Activated effector memory CD4-positive, alpha-beta T cell treated with anti-CD3 and anti-CD28 coated beads, Interleukin-2, amount 50 U/mL, for 16 hours (primary cell): ENCODE data around the gene KRT37.

Experiments used
- DNase-seq: peaks from one replicate; pipeline ENCODE4 v3.0.0-alpha.2; 2020

KRT37 gene

DNA sequence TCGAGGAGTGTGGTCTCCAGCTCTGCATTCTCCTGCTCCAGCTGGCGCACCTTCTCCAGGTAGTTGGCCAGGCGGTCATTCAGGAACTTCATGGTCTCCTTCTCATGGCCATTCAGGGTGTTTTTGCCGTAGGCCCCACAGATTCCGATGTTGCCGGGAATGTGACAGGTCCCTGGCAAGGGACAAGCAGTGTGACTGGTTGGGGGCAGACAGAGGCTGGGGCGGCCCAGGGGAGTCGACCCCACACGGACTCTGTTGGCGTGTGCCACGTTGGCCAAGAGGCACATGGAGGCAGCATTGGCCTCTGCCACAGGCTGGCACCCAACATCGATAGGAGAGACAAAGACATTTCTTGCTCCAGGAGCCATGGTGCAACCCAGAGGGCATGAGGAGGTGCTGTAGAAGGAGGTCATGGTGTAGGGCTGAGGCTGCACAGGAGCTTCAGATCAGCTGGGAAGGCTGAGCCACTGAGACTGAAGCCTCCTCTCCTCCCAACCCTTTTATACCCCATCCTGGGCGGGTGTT lies at the start of gene KRT37:
TSS of gene KRT37 (minus strand) at position 475 of the 525 bp plus-strand sequence. CDS start at position 413, 62 bp downstream.
- no peak for DNase-seq

DNA sequence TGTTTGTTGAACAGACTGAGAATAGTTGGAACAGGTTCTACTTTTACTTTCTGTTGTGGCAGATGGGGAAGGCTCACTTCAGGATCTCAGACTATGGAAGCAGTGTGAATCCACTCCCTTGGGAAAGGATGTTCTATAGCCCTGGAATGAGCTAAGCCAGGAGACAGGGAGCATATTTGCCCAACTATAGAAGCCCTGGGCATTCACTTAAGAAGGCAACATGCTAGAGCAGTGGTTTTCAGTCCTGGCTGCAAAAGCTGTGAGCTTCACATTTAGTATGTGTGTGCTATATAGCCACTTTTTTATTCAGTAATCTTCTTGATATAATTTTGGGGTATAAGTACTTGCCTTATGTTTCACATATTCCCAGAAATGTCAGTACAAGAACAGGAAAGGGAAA lies 44.0 kb upstream of the KRT37 start:
- no peak for DNase-seq

DNA sequence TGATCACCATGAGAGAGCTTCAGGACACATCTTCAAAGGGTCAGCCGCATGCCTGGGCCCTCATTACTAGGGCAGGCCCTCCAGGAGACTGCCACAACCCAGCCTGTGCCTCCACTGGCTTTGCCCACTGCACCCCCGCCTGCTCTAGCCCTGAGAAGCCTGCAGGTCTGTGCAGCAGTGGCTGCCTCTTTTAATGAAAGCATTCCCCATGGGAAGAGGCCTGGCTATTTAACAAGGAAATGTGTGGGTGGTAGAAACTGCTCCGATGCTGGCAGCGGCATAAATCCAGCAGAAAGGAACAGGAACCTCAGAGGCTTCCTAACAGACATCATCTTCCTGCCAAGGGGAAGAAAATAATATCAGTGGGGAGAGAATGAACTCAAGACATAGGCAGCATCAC lies 43.2 kb upstream of the KRT37 start:
- no peak for DNase-seq

DNA sequence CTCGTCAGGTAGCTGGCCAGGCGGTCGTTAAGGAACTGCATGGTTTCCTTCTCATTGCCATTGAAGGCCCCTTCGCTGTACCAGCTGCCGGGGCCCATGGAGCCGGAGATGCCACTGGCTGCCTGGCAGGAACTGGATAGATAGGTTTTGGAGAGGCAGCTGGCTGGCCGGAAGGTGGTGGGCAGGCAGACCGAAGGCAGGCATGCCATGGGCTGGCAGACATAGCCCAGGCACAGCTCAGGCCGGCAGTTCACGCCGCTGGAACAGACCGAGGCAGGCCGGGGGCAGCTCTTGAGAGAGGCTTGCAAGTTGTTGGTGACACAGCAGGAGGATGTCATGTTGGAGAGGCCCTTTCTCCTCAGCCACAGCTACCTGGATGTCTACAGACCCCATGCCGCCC lies 42.6 kb upstream of the KRT37 start, which contains the start of gene KRT32:
TSS of gene KRT32 (minus strand) at position 399 of the 400 bp plus-strand sequence. CDS start at position 338, 61 bp downstream.
- DNase-seq: no peak

DNA sequence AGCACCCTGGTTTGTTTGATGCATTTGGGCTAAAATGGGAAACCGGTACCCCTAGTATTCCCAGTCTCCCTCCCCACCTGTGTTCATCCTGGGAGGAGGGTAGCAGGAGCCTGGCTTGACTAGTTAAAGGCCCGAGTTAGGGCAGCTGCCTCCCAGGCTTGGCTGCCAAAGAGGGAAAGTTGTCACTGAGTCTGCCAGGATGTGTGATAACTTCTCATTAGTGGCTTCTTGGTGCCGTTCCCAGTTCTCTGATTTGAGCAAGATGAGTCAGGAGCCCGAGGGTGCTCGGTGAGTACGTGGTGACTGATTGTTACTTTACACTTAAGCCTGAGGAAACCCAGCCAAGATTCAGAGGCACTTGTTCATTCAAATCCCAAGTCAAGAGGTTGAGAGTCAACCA lies 40.3 kb upstream of the KRT37 start:
- DNase-seq: no peak

DNA sequence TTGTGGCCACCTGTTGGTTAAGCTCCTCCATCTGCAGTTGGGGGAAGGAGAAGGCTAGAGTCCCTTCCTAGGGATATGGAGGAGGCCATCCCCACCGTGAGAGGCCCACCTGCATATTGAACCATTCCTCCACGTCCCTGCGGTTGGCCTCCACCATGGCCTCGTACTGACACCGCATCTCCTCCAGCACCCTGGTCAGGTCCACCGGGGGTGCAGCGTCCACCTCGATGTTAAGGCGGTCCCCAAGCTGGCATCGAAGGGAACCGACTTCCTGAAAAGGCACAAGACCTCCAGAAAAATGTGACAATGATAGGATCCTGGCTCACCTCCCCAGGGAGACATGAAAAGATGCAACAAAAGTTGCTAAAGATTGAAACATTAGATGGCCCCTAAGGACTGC lies 39.8 kb upstream of the KRT37 start:
- DNase-seq: no peak

DNA sequence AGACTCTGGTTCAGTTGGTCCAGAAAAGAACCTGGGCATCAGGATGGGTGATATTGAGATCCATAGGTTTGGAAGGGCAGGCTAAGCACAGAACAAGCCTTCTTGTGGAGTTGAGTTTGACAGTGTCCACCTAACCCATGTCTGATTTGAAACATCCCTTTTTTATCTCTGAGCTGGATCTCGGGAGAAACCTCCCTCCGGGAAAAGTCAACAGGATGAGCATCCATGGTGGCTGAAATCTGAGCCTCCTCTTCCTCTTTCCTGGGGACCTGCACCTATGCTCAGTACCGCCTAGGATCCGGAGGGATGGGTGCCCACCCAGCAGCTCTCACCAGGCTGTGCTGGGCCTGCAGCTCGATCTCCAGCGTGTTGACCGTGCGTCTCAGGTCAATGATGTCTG lies 39.4 kb upstream of the KRT37 start:
- no peak for DNase-seq

DNA sequence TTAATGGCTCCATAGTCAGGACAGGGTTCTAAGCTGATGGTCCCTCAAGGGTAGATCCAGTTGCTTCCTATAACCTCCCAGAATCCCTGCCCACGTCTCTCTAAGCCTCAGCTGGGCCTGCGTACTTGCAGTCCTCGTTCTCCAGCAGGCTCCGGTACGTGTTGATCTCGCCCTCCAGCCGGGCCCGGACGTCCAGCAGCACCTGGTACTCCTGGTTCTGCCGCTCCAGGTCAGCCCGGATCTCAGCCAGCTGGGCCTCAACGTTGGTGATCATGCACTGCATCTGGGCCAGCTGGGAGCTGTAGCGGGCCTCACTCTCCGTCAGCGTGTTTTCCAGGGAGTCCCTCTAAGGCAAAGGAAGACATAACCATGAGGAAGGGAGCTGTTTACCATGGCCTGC lies 38.3 kb upstream of the KRT37 start:
- no peak for DNase-seq

DNA sequence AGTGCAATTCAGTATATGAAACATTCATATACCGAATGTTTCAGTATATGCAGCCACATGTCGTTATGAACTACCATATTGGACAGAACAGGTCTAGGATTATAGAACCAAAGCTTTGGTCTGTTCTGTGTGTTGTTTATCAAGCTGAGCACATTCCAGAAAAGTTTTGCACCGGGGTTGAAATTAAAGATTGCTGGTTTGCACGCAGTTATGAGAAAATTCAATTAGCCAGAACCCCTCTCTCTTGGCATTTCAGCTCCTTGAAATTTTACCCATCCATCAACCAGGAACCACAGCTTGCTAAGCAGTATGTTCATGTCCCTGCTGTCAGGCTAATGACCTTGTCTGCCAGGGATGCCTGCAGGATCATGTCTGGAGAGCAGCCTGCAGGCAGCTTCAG lies 33.3 kb upstream of the KRT37 start:
- no peak for DNase-seq

DNA sequence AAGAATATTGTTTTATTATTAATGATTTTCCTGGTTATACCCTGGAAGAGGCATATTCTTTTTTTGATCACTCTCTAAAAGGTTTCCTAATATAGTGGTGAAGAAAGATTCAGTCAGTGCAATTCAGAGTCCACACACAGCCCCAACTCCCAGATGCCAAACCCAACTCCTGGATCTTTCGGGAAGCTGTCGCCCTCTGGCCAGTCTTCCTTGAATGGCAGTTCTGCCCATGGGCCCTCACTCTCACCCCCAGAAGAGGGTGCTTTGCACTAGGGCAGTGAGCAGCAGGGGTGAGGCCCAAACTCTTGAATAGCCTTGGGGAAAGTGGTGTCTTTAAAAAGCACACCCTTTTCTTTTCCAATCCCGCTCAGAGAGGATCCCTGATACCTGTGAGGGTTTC lies 31.8 kb upstream of the KRT37 start:
- DNase-seq: no peak

DNA sequence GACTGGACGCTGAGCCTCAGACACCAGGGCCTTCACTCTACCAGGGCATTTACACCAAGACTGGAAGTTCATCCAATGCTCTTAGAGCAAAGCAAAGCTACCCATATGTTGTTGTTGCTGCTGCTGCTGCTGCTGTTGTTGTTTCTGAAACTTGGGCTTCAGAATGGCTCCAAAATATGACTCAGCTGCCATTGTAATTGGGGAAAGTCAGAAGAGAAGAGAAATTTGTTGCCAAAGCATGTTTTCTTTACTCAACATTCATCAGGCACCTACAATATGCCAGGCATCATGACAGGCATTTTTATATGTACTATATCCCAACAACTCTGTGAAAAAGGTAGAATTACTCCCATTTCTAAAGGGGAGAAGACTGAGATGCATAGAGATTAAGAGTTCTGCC lies 30.9 kb upstream of the KRT37 start:
- DNase-seq: no peak

DNA sequence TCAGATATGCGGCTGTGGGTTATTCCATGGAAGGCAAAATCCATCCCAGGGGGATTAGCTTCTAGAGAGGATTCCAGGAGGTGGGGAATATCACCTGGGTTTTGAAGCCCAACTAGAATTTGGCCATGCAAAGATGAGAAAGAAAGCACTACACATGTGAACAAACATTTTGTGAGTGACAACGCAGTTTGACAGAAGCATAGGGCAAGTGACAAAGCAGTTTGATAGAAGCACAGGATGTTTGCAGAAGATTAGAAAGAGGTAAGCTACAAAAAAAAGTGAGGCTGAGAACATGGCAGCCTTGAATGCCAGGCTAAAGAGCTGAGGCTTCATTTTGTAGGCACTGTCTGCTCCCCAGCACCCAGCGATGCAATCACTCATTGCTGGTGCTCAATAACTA lies 28.7 kb upstream of the KRT37 start:
- DNase-seq: no peak

DNA sequence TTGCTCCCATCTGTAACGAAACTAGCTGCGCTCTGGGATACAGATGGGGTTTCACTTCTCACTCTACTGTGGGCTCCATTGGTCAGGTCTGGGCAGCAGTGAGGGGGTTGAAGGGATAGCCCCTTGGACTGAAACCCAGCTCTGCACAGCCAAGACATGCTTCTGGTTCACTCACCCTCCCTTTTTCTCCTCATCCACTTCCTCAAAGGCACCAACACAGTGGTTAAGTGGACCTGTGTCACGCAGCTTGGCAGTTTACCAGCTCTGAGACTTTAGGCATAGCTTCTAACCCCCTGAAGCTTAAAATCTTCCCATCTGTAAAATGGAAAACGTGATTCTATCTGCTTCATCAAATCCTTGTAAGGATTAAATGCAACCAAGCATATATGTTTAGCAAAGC lies 27.9 kb upstream of the KRT37 start:
- DNase-seq: no peak

DNA sequence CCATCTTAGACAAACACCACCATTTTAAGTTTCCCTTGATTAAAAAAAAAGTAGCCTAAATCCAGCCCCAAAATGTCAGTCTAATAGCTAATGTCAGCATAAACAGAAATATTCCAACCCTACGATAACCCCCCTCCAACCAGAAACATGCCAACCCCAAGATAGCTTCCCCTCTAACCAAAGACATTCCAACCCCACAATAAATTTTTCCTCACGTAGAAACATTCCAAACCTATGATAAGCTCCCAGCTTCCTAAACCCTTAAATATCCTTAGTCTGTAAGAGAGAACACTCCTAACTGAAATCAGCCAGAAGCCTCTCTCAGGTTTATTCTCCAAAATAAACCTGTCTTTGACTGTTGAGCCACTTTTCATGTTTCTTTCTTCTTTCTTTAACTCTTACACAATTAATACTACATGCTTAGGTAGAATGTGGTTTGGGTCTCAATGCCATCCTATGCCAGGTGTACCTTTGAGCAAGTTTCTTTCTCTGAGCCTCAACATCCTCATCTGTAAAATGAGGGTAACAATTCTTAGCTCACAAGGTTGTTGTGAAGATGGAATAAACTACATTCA lies 26.9 kb upstream of the KRT37 start:
- DNase-seq: no peak

DNA sequence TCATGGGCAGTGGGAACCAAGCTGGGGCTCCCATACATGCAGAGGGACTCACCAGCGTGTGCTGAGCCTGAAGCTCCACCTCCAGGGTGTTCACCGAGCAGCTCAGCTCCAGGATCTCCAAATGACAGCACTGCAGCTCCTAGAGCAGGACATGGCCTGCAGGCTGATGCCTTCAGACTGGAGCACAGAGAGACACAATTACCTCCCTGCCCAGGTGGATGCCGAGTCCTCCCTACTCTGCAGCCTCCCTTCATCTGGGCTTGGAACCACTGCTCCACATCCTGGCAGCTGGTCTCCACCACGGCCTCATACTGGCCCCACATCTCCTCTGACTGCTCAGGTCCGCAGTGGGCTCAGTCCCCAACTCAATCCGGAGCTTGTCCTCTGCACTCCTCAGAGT lies 24.6 kb upstream of the KRT37 start:
- DNase-seq: no peak

DNA sequence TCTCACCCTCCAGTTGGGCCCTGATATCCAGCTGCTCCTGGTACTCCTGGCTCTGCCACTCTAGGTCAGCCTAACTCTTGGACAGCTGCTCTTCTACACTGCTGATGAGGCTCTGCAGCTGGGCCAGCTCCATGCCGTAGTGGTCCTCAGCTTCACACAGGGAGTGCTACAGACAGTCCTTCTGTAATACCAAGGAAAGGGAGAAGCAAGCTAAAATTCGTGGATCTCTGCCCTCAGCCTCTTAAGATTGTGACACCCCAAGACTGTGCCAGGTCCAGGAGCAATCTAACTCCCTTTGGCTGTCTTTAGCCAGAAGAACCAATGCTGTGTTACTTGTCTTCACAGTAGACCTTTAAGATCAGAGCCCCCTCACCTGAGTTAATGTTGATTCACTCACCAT lies 24.1 kb upstream of the KRT37 start:
- DNase-seq: no peak

DNA sequence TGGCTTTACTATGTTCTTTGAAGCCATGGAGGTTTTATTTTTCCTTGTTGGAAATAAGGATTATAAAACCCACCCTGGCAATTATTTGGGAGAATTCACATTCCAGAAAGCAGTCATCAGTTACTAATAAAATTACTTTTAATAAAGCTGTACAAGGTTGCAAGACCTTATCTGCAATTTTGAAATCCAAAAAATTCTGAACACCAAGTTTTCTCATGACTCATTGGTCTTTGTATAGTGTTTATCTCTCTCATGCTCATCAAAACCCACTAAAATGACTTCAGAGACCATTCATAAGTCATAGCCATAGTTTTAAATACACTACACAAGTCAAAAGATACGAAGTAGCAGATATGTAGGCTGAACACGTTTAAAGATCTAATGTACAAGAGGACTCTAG lies 22.4 kb upstream of the KRT37 start:
- no peak for DNase-seq

DNA sequence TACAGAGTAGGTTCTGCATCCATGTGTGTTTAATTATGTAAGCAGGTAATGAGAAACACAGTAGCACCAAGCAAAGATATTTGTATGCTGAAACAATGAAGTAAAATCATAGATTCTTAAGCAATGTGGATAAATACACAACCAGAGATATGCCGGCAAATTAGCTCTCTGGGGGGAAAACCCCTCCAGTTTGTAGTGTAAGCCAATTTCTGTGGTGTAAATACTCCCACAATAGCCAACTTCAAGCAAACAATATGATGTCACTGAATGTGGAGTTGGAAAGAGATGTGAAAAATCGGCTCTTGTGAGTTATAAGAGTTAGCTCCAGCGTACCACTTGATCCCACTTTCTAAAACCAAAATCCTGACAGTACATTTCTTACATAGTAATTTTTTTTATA lies 20.3 kb upstream of the KRT37 start:
- DNase-seq: no peak

DNA sequence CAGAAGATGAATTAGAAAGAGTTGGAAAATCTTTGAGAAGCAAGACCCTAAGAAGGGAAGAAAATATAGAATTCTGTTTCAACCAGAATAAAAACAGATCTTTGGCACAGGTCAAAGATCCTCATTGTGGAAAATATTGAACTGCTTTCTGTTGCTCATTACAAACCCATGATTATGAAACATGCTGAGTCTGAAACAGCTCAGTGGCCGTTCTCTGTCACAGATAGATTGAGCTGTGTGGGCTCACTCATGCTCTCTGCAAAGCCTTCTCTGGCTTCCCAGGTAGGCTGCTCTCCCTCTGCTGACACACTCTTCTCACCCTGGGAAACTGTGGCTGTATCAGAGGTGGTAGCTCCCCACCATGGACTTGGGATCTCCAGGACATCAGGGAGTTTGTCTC lies 19.8 kb upstream of the KRT37 start:
- no peak for DNase-seq

DNA sequence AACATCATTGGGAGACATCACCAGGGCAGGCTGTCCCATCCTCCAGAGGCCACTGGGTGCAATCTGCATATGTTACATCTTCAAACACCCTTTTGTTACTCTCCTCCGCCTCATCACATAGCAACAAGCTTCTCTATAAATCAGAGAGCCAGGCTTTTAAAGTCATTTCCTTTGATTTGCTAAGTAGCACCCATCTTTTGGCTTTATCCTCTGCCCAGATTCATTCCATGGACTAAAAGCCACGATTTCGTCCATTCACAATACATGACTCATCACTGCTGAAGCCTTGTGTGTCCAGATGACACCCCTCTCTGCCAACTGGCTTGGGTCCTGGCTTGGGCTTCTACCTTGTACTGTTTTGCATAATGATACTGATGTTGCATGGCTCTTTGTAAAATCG lies 18.4 kb upstream of the KRT37 start:
- DNase-seq: no peak

DNA sequence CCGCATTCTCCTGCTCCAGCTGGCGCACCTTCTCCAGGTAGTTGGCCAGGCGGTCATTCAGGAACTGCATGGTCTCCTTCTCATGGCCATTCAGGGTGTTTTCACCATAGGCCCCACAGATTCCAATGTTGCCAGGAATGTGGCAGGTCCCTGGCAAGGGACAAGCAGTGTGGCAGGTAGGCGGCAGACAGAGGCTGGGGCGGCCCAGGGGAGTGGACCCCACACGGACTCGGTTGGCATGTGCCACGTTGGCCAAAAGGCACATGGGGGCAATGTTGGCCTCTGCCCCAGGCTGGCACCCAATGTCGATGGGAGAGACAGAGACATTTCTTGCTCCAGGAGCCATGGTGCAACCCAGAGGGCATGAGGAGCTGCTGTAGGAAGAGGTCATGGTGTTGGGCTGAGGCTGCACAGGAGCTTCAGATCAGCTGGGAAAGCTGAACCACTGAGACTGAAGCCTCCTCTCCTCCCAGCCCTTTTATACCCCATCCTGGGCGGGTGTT lies 16.2 kb upstream of the KRT37 start, which contains the start of gene KRT38:
TSS of gene KRT38 (minus strand) at position 453 of the 503 bp plus-strand sequence. CDS start at position 391, 62 bp downstream.
- no peak for DNase-seq

DNA sequence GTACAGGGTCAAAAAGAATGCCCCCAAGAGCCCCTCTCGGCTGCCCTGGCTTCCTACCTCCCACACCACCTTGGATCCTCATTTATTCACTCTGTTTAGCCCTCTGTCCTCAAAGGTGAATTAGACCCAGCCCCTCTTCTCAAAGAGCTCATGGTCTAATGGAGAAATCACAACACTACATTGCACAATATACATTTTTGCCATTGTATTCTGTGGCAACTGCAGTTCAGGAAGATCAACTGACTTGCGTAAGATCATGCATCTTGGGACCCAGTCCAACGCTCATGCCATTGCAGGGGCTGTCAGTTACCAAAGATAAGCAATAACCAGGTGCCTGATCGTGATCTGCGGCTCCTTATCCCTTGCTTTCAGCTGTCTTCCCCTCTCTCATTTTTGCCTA lies 15.0 kb upstream of the KRT37 start:
- DNase-seq: no peak

DNA sequence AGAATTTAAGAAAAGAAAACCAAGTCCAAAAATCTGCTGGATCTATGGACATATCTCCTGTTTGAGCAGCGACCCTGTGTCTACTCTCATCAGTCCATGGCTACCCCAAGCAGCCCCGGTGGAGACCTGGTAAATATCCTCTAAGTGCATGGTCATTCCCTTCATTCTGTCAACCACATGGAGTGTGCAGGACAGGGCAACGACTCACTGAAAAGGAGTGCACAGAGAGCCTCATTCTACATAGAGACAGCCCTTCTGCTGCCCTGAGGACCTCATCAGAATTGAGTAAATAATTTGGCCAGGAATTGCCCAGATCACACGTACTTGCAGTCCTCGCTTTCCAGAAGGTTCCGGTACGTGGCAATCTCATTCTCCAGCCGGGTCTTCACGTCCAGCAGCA lies 13.4 kb upstream of the KRT37 start:
- DNase-seq: no peak

DNA sequence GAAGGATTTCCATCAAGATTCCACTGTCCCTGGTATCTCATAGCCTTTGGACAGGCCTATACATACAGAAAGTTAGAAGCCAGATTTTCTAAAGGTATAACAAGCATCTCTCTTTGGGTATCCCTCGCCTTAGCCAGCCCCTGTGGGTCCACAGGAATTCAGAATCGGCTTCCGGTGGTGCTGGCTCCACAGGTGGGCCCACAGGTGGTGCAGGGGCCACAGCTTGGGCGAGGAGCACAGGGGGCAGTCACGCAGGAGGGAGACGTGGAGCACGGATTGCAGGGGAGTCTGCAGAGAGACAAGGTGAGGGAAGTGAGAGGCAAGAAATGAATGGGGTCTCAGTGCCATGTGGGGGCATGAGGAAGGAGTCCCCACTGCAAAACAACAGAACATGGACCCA lies 12.9 kb upstream of the KRT37 start:
- DNase-seq: no peak

DNA sequence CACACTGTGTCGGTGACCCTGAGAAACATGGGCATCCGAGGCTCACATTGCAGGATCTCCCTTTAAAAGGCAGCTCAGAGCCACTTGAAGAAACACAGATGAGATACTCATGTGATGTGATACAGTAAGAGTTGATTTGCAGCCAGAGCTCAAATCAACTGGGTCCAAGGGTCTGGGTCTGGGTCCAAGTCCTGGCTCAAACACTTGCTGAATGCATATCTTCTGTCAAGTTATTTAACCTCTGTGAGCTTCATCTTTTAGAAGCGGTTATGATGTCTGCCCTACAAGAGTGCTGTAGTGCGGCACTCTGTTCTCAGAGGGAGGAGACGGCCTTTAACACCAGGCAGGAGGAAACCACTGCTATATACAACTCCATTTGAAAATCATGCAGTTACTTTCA lies 10.0 kb upstream of the KRT37 start:
- DNase-seq: no peak
